Gastrocnemius medialis (tissue), 4 donors: ENCODE data around the gene SKAP2.

ENCODE experiments used
- POLR2A ChIP-seq, 2 donors: fragments of 450-650 bp; IDR thresholded peaks; one replicate each; pipeline ENCODE4 v1.6.1; 2017; ENCODE audit warnings: antibody characterized with exemption in 2 of 2, mild to moderate bottlenecking in 2 of 2, moderate library complexity in 2 of 2
- TF ChIP-seq, protein P1 (sequence below), 5 experiments: fragments of 450-650 bp in 3 of 5; fragments of 200-600 bp in 2 of 5; sonication (generic) in 2 of 5; IDR thresholded peaks in 4 of 5; conservative IDR thresholded peaks in 1 of 5; 1 replicate in 4 of 5; 2 replicates in 1 of 5; pipeline ENCODE4 v1.5.1; 2016 to 2019; ENCODE audit warnings: antibody characterized with exemption in 5 of 5, mild to moderate bottlenecking in 3 of 5, moderate library complexity in 3 of 5

DNA sequence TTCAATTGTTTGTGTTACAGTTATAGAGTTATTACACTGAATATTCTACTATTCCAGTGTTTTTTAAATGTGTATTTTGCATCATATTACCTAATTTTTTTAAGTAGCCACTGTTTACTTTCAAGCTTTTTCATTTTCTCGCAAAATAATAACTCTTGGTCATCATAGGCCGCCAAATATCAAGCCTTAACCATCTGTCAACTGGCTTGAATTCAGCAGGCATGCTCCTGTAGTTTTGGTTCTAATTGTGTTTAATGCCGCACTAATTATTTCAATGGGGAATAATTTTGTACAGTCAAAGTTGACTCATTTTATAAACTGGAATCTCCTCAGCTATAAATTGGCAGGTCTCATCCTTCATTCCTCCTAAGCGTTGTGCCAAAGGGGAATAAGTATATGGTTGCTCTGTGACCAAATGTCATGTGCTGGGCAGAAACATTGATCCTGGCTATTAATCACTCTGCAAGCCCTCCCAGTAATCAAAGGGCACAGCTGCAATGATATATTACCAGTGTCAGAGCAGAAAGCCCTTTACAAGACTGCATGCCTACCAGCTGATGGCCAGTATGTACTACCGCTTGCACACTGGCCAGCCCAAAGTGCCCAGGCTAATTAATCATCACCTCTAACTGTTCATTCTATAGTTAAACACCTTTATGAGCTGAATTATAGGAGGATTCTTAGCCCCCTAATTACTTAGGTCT lies 74.8 kb downstream of the SKAP2 start:
- TF ChIP-seq POLR2A (IDR thresholded peaks at IDR 0.05) = no peak
- TF ChIP-seq, protein P1, sequence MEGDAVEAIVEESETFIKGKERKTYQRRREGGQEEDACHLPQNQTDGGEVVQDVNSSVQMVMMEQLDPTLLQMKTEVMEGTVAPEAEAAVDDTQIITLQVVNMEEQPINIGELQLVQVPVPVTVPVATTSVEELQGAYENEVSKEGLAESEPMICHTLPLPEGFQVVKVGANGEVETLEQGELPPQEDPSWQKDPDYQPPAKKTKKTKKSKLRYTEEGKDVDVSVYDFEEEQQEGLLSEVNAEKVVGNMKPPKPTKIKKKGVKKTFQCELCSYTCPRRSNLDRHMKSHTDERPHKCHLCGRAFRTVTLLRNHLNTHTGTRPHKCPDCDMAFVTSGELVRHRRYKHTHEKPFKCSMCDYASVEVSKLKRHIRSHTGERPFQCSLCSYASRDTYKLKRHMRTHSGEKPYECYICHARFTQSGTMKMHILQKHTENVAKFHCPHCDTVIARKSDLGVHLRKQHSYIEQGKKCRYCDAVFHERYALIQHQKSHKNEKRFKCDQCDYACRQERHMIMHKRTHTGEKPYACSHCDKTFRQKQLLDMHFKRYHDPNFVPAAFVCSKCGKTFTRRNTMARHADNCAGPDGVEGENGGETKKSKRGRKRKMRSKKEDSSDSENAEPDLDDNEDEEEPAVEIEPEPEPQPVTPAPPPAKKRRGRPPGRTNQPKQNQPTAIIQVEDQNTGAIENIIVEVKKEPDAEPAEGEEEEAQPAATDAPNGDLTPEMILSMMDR (IDR thresholded peaks at IDR 0.05 in 4 of 5, conservative IDR thresholded peaks at IDR 0.05 in 1 of 5) = no peak
